Epithelial cell of alveolus of lung (primary cell): ENCODE results near the gene TCN2. TPM values are rescaled to one million over a fixed set of nuclear protein-coding genes. Genes with fewer than 3 reads are reported as not detected.

Experiments used
- total RNA-seq: library from RNA; depleted of rRNA; stranded (reverse); fragments of >200 nt; gene quantifications from 2 replicates; pipeline ENCODE4 v1.2.1, GENCODE V29; 2015

Gene TCN2
- total RNA-seq, result 23.3 and 35.7 TPM in 2 replicates

GRCh38 chr22:30606455-30607299, at the start of gene TCN2:
Gene TCN2 (plus strand): TSS chr22:30607174. CDS start chr22:30607332, 158 bp downstream.

GRCh38 chr22:30574095-30574981, 32.6 kb upstream of the TCN2 start, which contains the start of gene GAL3ST1:
Gene GAL3ST1 (minus strand): TSS chr22:30574665. CDS start chr22:30557392, 17,273 bp downstream.

GRCh38 chr22:30591588-30592359, 15.2 kb upstream of the TCN2 start, which contains the start of gene PES1:
Gene PES1 (minus strand): TSS chr22:30591910. CDS start chr22:30591833, 77 bp downstream.

GRCh38 chr22:30635273-30636225, 28.6 kb downstream of the TCN2 start, which contains the start of gene SLC35E4:
Gene SLC35E4 (plus strand): TSS chr22:30635781. CDS start chr22:30636451, 670 bp downstream.

DNA sequence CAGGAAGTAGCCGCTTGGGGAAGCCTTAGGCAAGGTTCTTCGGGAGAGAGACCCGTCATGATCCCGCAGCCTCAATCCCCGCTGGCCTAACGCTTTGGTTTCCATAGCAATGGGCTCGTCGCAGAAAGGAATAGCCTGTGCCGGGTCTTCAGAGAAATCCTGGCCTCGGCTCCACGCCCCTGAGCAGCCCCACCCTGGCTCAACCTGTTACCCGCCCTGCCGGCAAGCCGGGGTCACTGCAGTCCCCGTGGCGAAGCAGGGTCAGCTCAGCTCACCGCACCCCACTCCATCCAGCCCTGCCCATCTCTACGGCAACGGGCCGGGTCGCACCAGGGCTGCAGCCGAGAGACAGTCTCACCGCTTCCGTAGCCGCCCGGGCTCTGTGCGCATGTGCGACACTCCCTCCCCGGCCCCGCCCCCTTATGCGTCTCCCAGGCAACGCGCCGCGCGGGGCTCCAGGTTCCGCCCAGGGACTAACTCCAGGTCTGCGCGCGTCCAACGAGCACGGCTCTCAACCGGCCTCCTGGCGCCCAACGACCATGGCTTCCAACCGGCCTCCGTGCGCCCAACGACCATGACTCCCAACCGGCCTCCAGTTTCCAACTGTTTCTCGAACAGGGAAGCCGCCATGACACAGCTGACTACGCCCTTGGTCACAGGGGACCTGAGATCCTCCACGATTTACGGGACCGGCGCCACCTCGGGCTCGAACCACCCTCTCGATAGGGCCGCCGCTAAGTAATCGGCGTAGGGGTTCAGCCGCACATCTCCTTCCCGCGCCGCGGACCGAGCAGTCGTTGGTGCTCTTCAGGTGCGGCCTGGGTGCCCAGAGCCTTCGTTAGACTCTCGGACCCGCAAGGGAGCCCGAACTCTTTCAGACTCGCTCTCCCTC, 60.8 kb downstream of the TCN2 start, which contains the start of gene DUSP18:
Gene DUSP18, minus strand, starts transcription at position 382 of the 892 bp plus-strand sequence. CDS start 3,872 bp downstream, outside the sequence.

Other genes with a start within 250 kb of the TCN2 start
- gene RNF215, start 219.8 kb upstream of the TCN2 start, total RNA-seq, result 23.7 and 24.6 TPM in 2 replicates
- 7.0 and 77.6 TPM in 2 replicates for gene SEC14L2, start 210.2 kb upstream of the TCN2 start, total RNA-seq
- gene MTFP1, start 181.4 kb upstream of the TCN2 start, total RNA-seq, result 20.0 and 53.7 TPM in 2 replicates
- gene SEC14L3, start 135.2 kb upstream of the TCN2 start, total RNA-seq, result not detected in 2 replicates
- gene SEC14L4, start 101.5 kb upstream of the TCN2 start, total RNA-seq, result not detected in 2 replicates
- gene SEC14L6, start 60.4 kb upstream of the TCN2 start, total RNA-seq, result not detected in 2 replicates
- not detected in 2 replicates for gene GAL3ST1, start 32.5 kb upstream of the TCN2 start, total RNA-seq
- gene PES1, start 15.3 kb upstream of the TCN2 start, total RNA-seq, result 62.1 and 67.6 TPM in 2 replicates
- 13.1 and 14.9 TPM in 2 replicates for gene SLC35E4, start 28.6 kb downstream of the TCN2 start, total RNA-seq
- 5.4 and 7.1 TPM in 2 replicates for gene DUSP18, start 60.7 kb downstream of the TCN2 start, total RNA-seq
- gene OSBP2, start 87.7 kb downstream of the TCN2 start, total RNA-seq, result 0.16 and 0.78 TPM in 2 replicates